A549 (cell line): ENCODE data around the gene GFOD2.

Experiments
- CHD2 ChIP-seq: fragments of 150-350 bp; IDR thresholded peaks from 2 replicates; pipeline ENCODE4 v1.6.1; 2014; ENCODE audit warnings: low read length; ENCODE audit not compliant: partially characterized antibody
- CHD4 ChIP-seq: fragments of 200-600 bp; sonication (generic); IDR thresholded peaks from 2 replicates; pipeline ENCODE4 v1.6.1; 2016; ENCODE audit warnings: antibody characterized with exemption, mild to moderate bottlenecking, borderline replicate concordance
- CTCF ChIP-seq: fragments of >200 bp; sonication (Bioruptor Twin); formaldehyde crosslinking; IDR thresholded peaks from 3 replicates; pipeline ENCODE4 v1.5.1; 2016
- EP300 ChIP-seq, 2 experiments: fragments of >200 bp; sonication (Bioruptor Twin); formaldehyde crosslinking; IDR thresholded peaks; 2 replicates in 1 of 2; 3 replicates in 1 of 2; pipeline ENCODE4 v1.6.1; 2016 to 2017
- HDAC2 ChIP-seq: fragments of 200-600 bp; sonication (generic); IDR thresholded peaks from 2 replicates; pipeline ENCODE4 v1.6.1; 2016
- MAFK ChIP-seq: fragments of 450-650 bp; IDR thresholded peaks from 2 replicates; pipeline ENCODE4 v1.6.1; 2014; ENCODE audit not compliant: partially characterized antibody
- POLR2A ChIP-seq: IDR thresholded peaks from 2 replicates; pipeline ENCODE4 v1.6.1; 2012; ENCODE audit warnings: mild to moderate bottlenecking, low read length
- RCOR1 ChIP-seq: fragments of 150-350 bp; IDR thresholded peaks from 2 replicates; pipeline ENCODE4 v1.6.1; 2014; ENCODE audit warnings: antibody characterized with exemption, low read length, low read depth
- SMC3 ChIP-seq: fragments of >200 bp; sonication (Bioruptor Twin); formaldehyde crosslinking; IDR thresholded peaks from 3 replicates; pipeline ENCODE4 v1.6.1; 2018; ENCODE audit warnings: inconsistent platforms

- TF ChIP-seq MAFK, result no peak
- no peak for TF ChIP-seq CTCF
- TF ChIP-seq EP300 (IDR thresholded peaks at IDR 0.05), result no peak
- no peak for TF ChIP-seq RCOR1
- TF ChIP-seq CHD2, result no peak
- TF ChIP-seq CHD4, result no peak
- TF ChIP-seq SMC3, result no peak
- no peak for TF ChIP-seq HDAC2
- no peak for TF ChIP-seq POLR2A
Measured at GRCh38 chr16:67708368-67708771, 10.7 kb downstream of the GFOD2 start.
